ENCODE measurements around the gene SHE.
A peak's percentile ranks its signal among the peaks of the same experiment; 100 is the strongest.

The SHE gene

GRCh38 chr1:154443274-154444013 lies 58.8 kb downstream of the SHE start:
- Histone ChIP-seq H3K9me3 (ENCODE audit: insufficient read depth, low read depth, low read length) (no peaks in the 10 kb centered on the region), H3K4me1 (ENCODE audit: insufficient read depth, low read length, poor library complexity, severe bottlenecking) (peaks cover 13% of the 10 kb centered on the region), H3K4me2 (ENCODE audit: low read depth, low read length, poor library complexity, severe bottlenecking) (no peak overlapping the region), H3K4me3 (ENCODE audit: low read length, poor library complexity, severe bottlenecking) (no peak overlapping the region), H3K36me3 (ENCODE audit: insufficient read depth, low read length) (no peaks in the 10 kb centered on the region), H3F3A (ENCODE audit: low read depth) (no peaks in the 10 kb centered on the region), H3K27me3 (ENCODE audit: insufficient read depth, low read length, poor library complexity, severe bottlenecking) (peaks cover 7% of the 10 kb centered on the region), H4K20me1 (ENCODE audit: insufficient read depth, low read length, poor library complexity, severe bottlenecking) (no peaks in the 10 kb centered on the region), H2AFZ (ENCODE audit: low read length) (no peak overlapping the region), H3K9ac (ENCODE audit: low read depth, low read length, poor library complexity, severe bottlenecking) (no peak overlapping the region), H3K9me2 (replicated peaks; ENCODE audit: low read depth, low read length) (no peaks in the 10 kb centered on the region), H3K79me2 (ENCODE audit: insufficient read depth, low read length) (no peaks in the 10 kb centered on the region)
- TF ChIP-seq, protein P1, sequence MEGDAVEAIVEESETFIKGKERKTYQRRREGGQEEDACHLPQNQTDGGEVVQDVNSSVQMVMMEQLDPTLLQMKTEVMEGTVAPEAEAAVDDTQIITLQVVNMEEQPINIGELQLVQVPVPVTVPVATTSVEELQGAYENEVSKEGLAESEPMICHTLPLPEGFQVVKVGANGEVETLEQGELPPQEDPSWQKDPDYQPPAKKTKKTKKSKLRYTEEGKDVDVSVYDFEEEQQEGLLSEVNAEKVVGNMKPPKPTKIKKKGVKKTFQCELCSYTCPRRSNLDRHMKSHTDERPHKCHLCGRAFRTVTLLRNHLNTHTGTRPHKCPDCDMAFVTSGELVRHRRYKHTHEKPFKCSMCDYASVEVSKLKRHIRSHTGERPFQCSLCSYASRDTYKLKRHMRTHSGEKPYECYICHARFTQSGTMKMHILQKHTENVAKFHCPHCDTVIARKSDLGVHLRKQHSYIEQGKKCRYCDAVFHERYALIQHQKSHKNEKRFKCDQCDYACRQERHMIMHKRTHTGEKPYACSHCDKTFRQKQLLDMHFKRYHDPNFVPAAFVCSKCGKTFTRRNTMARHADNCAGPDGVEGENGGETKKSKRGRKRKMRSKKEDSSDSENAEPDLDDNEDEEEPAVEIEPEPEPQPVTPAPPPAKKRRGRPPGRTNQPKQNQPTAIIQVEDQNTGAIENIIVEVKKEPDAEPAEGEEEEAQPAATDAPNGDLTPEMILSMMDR (conservative IDR thresholded peaks at IDR 0.05; ENCODE audit: low read length), result no peak
- no peak for TF ChIP-seq EZH2phosphoT487 (IDR thresholded peaks at IDR 0.05; ENCODE audit: borderline replicate concordance)

DNA sequence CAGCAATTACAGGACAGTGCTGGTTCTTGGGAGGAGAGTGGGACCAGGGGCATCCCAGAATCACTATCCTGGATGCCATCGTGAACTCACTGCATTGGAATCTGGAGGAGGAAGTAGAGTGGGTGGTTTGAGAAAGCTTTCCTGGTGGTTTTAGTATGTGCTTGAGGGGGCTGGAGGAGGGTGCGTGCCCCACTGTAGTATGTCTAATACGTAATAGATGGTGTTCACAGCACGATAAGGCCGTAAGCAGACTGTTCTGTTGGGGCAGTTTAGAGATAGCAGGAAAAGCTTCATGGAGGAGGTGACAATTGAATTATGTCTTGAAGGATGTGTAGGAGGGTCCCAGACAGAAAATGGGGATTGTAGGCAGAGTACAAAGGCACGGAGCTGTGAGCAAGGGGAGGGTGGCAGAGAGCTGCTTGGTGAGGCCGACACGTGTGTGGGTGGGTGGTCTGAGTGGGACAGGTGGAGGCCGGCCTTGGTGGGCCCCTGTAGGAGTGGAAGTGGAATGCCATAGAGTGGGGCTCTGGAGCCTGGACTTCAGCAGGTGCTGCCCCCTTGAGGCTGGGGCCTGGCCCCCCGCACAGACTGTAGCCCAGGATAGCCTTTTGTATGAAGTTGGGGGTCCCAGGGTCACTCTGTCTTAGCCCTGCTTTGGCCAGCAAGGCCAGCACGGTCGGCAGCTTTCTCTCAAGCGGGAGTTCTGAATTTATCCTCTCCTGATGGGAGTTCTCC lies 60.0 kb downstream of the SHE start:
- Histone ChIP-seq H3F3A (ENCODE audit: low read depth) (no peaks in the 10 kb centered on the region), H2AFZ (ENCODE audit: low read length) (no peak overlapping the region), H3K9me2 (replicated peaks; ENCODE audit: low read depth, low read length) (no peaks in the 10 kb centered on the region), H3K9ac (ENCODE audit: low read depth, low read length, poor library complexity, severe bottlenecking) (no peak overlapping the region), H3K79me2 (ENCODE audit: insufficient read depth, low read length) (no peaks in the 10 kb centered on the region), H3K4me1 (ENCODE audit: insufficient read depth, low read length, poor library complexity, severe bottlenecking) (peaks cover 13% of the 10 kb centered on the region), H4K20me1 (ENCODE audit: insufficient read depth, low read length, poor library complexity, severe bottlenecking) (no peaks in the 10 kb centered on the region), H3K4me2 (ENCODE audit: low read depth, low read length, poor library complexity, severe bottlenecking) (no peak overlapping the region), H3K4me3 (ENCODE audit: low read length, poor library complexity, severe bottlenecking) (no peak overlapping the region), H3K36me3 (ENCODE audit: insufficient read depth, low read length) (no peaks in the 10 kb centered on the region), H3K9me3 (ENCODE audit: insufficient read depth, low read depth, low read length) (no peaks in the 10 kb centered on the region), H3K27me3 (ENCODE audit: insufficient read depth, low read length, poor library complexity, severe bottlenecking) (no peaks in the 10 kb centered on the region)
- TF ChIP-seq, protein P1 (conservative IDR thresholded peaks at IDR 0.05; ENCODE audit: low read length), result peak; percentile 71
- no peak for TF ChIP-seq EZH2phosphoT487 (IDR thresholded peaks at IDR 0.05; ENCODE audit: borderline replicate concordance)

- Histone ChIP-seq H3K9me2 (replicated peaks; ENCODE audit: low read depth, low read length) (no peaks in the 10 kb centered on the region), H3K4me2 (ENCODE audit: low read depth, low read length, poor library complexity, severe bottlenecking) (no peak overlapping the region), H3K79me2 (ENCODE audit: insufficient read depth, low read length) (no peaks in the 10 kb centered on the region), H3K4me1 (ENCODE audit: insufficient read depth, low read length, poor library complexity, severe bottlenecking) (peaks cover 13% of the 10 kb centered on the region), H3K9me3 (ENCODE audit: insufficient read depth, low read depth, low read length) (no peaks in the 10 kb centered on the region), H3F3A (ENCODE audit: low read depth) (no peaks in the 10 kb centered on the region), H3K36me3 (ENCODE audit: insufficient read depth, low read length) (no peaks in the 10 kb centered on the region), H4K20me1 (ENCODE audit: insufficient read depth, low read length, poor library complexity, severe bottlenecking) (no peaks in the 10 kb centered on the region), H3K4me3 (ENCODE audit: low read length, poor library complexity, severe bottlenecking) (no peak overlapping the region), H3K9ac (ENCODE audit: low read depth, low read length, poor library complexity, severe bottlenecking) (no peak overlapping the region), H3K27me3 (ENCODE audit: insufficient read depth, low read length, poor library complexity, severe bottlenecking) (no peaks in the 10 kb centered on the region), H2AFZ (ENCODE audit: low read length) (no peak overlapping the region)
- TF ChIP-seq EZH2phosphoT487 (IDR thresholded peaks at IDR 0.05; ENCODE audit: borderline replicate concordance), result no peak
- TF ChIP-seq, protein P1 (conservative IDR thresholded peaks at IDR 0.05; ENCODE audit: low read length), result no peak
These were observed 60.8 kb downstream of the SHE start for GRCh38 chr1:154441241-154441888.

All from Loucy (cell line).